Measurements from ENCODE around the gene SHISA6. TPM values are rescaled to one million over a fixed set of nuclear protein-coding genes. Genes with fewer than 3 reads are reported as not detected.

SHISA6 gene
- total RNA-seq, 1 experiment from 2014 or later, result not detected

DNA sequence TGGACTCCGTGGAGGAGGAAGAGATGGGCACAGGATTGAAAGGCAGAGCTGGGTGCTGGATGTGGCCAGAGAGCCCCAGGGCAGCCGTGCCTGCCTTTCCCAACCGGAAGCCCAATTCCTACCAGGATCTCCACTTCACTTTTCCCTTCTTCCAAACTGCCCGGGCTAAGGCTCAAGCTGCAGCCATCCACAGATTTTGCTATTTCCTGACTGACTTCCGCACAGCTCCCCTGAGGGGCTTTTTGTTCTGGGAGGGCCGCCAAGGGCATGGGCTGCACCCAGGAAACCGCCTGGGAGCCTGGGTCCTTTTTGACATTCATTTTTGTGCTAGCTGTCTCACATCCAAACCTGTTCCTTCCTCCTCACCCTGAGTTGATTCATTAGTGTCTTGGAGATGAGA, 4.2 kb downstream of the SHISA6 start:
- ATAC-seq, result no peak
- H3K27ac ChIP-seq (ENCODE audit: low read length), result no peak overlapping the region
- no peaks in the 10 kb centered on the region for H3K4me1 ChIP-seq (ENCODE audit: control insufficient read depth, insufficient read depth, low read length)
- CTCF ChIA-PET, result no interaction called here
- in situ Hi-C loops (cut with HindIII; ENCODE audit: low pct_unique_long_range_greater_than_20kb, low sequenced_read_pairs) (no loop called here), intact Hi-C loops (cut with micrococcal nuclease; ENCODE audit: unreplicated experiment) (no loop called here)
- TF ChIP-seq REST (IDR thresholded peaks at IDR 0.05; ENCODE audit: insufficient read depth in 1 of 2, low read depth in 2 of 2, low read length in 1 of 2) (no peak), SIN3A (IDR thresholded peaks at IDR 0.05; ENCODE audit: borderline replicate concordance, insufficient read depth, low read depth, low read length) (no peak), TCF7L2 (IDR thresholded peaks at IDR 0.05; ENCODE audit: low read depth, low read length) (no peak), POLR2AphosphoS5 (IDR thresholded peaks at IDR 0.05; ENCODE audit: low read depth, low read length) (no peak)
- TF ChIP-seq, protein P1, sequence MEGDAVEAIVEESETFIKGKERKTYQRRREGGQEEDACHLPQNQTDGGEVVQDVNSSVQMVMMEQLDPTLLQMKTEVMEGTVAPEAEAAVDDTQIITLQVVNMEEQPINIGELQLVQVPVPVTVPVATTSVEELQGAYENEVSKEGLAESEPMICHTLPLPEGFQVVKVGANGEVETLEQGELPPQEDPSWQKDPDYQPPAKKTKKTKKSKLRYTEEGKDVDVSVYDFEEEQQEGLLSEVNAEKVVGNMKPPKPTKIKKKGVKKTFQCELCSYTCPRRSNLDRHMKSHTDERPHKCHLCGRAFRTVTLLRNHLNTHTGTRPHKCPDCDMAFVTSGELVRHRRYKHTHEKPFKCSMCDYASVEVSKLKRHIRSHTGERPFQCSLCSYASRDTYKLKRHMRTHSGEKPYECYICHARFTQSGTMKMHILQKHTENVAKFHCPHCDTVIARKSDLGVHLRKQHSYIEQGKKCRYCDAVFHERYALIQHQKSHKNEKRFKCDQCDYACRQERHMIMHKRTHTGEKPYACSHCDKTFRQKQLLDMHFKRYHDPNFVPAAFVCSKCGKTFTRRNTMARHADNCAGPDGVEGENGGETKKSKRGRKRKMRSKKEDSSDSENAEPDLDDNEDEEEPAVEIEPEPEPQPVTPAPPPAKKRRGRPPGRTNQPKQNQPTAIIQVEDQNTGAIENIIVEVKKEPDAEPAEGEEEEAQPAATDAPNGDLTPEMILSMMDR (IDR thresholded peaks at IDR 0.05), result no peak
- POLR2A ChIA-PET, result no interaction called here
- no peak overlapping the region for H3K4me3 ChIP-seq (ENCODE audit: low read depth in 2 of 2, low read length in 2 of 2)
- no peaks in the 10 kb centered on the region for H3K27me3 ChIP-seq (ENCODE audit: control insufficient read depth, insufficient read depth, low read length)
- H3K36me3 ChIP-seq (ENCODE audit: control insufficient read depth, insufficient read depth, low read length), result no peaks in the 10 kb centered on the region
- no TSS peak for BruUV-seq (replicated peaks)
- H3K9me3 ChIP-seq (ENCODE audit: control insufficient read depth, insufficient read depth, low read depth, low read length), result no peaks in the 10 kb centered on the region
- DNase-seq (ENCODE audit: low read depth, low spot score), result no peak

DNA sequence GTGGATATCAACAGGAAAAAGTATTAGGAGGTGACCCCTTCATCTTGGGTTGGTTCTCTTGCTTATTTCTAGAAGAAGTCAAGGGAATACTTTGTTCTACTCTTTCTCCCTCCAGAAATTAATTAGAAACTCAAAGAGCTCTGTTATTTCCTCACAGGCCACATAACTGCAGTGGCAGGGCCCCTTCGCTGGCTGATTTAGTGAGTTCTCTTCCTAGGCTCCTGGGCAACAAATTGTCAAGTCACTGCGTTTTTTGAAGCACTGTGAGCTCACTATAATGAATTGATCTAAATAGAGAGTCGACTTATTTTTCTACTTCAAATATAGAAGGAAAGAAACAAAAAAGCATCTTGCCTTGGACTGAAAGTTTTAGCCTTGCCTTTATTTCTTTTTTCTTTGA, 4.8 kb downstream of the SHISA6 start:
- Histone ChIP-seq H3K36me3 (ENCODE audit: control insufficient read depth, insufficient read depth, low read length) (no peaks in the 10 kb centered on the region), H3K4me1 (ENCODE audit: control insufficient read depth, insufficient read depth, low read length) (no peaks in the 10 kb centered on the region), H3K27me3 (ENCODE audit: control insufficient read depth, insufficient read depth, low read length) (no peaks in the 10 kb centered on the region), H3K9me3 (ENCODE audit: control insufficient read depth, insufficient read depth, low read depth, low read length) (no peaks in the 10 kb centered on the region), H3K4me3 (ENCODE audit: low read depth in 2 of 2, low read length in 2 of 2) (no peak overlapping the region), H3K27ac (ENCODE audit: low read length) (no peak overlapping the region)
- intact Hi-C loops (cut with micrococcal nuclease; ENCODE audit: unreplicated experiment), result no loop called here
- in situ Hi-C loops (cut with HindIII; ENCODE audit: low pct_unique_long_range_greater_than_20kb, low sequenced_read_pairs), result no loop called here
- no peak for ATAC-seq
- no TSS peak for BruUV-seq (replicated peaks)
- TF ChIP-seq TCF7L2 (IDR thresholded peaks at IDR 0.05; ENCODE audit: low read depth, low read length) (no peak), POLR2AphosphoS5 (IDR thresholded peaks at IDR 0.05; ENCODE audit: low read depth, low read length) (no peak), REST (IDR thresholded peaks at IDR 0.05; ENCODE audit: insufficient read depth in 1 of 2, low read depth in 2 of 2, low read length in 1 of 2) (no peak), SIN3A (IDR thresholded peaks at IDR 0.05; ENCODE audit: borderline replicate concordance, insufficient read depth, low read depth, low read length) (no peak)
- TF ChIP-seq, protein P1 (IDR thresholded peaks at IDR 0.05), result no peak
- ChIA-PET POLR2A (no interaction called here), CTCF (no interaction called here)
- DNase-seq (ENCODE audit: low read depth, low spot score), result no peak

Measured in Panc1 (cell line).